ENCODE data around the gene WWTR1.

WWTR1 gene

GRCh38 chr3:149534671-149535332 lies 123.0 kb downstream of the WWTR1 start:
- TF ChIP-seq CTCF (IDR thresholded peaks at IDR 0.05; ENCODE audit: low read depth, low read length, missing control alignments), result no peak
- 0 out of 2 replicates have a peak overlapping the region, but pooled peaks have one; percentile 3 for H3K4me3 ChIP-seq (replicated peaks; ENCODE audit: low read depth, low read length)
- DNase-seq (ENCODE audit: extremely low read depth, low read depth), result no peak

DNA sequence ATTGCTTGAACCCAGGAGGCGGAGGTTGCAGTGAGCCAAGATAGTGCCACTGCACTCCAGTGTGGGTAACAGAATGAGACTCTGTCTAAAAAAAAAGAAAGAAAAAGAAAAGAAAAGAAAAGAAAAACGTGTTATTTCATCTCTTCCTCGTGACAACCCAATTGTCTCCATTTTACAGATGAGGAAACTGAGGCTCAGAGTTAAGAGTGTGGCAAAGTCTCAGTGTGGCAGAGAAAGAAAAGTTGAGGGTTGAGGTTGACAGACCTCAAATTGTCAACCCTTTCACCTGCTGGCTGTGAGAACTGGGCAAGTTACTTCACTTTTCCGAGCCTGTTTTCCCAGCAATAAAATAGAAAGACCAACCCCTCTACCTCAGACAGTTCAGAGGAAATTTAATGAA lies 123.7 kb downstream of the WWTR1 start:
- TF ChIP-seq CTCF (IDR thresholded peaks at IDR 0.05; ENCODE audit: low read depth, low read length, missing control alignments), result no peak
- DNase-seq (ENCODE audit: extremely low read depth, low read depth), result no peak
- no peak overlapping the region for H3K4me3 ChIP-seq (replicated peaks; ENCODE audit: low read depth, low read length)

GRCh38 chr3:149532489-149533180 lies 125.2 kb downstream of the WWTR1 start:
- no peak for TF ChIP-seq CTCF (IDR thresholded peaks at IDR 0.05; ENCODE audit: low read depth, low read length, missing control alignments)
- H3K4me3 ChIP-seq (replicated peaks; ENCODE audit: low read depth, low read length), result no peak overlapping the region
- no peak for DNase-seq (ENCODE audit: extremely low read depth, low read depth)

DNA sequence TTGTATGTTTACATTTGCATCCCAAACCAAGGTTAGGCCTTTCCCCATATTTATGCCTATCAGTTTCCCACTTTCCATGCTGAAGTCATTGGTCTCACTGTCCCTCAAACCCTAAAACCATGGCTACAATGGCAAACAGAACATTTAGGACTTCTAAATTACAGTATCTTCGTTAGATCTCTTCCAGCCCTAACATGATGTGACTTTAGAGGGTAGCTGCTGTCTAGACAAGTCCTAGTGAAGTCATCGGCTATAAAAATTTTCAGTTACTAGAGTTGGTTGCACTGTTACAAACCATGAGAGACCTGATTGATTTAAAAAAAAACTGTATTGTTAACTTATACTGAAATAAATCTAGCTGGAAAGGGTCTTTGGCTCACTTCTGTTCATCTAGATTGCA lies 128.7 kb downstream of the WWTR1 start:
- no peak overlapping the region for H3K4me3 ChIP-seq (replicated peaks; ENCODE audit: low read depth, low read length)
- TF ChIP-seq CTCF (IDR thresholded peaks at IDR 0.05; ENCODE audit: low read depth, low read length, missing control alignments), result no peak
- DNase-seq (ENCODE audit: extremely low read depth, low read depth), result no peak

DNA sequence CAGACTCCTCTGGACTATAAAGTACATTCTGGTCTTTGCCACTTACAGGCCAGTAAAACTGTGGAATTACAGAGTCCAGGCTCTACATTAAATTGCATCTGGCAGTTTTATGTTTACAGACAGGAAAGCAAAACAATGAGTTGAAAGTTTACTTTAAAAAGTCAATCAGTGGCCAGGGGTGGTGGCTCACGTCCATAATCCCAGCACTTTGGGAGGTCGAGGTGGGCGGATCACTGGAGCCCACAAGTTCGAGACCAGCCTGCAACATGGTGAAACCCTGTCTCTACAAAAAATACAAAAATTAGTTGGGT lies 129.5 kb downstream of the WWTR1 start:
- DNase-seq (ENCODE audit: extremely low read depth, low read depth), result no peak
- no peak overlapping the region for H3K4me3 ChIP-seq (replicated peaks; ENCODE audit: low read depth, low read length)
- no peak for TF ChIP-seq CTCF (IDR thresholded peaks at IDR 0.05; ENCODE audit: low read depth, low read length, missing control alignments)

- TF ChIP-seq CTCF (IDR thresholded peaks at IDR 0.05; ENCODE audit: low read depth, low read length, missing control alignments), result peak; percentile 17
- DNase-seq (ENCODE audit: extremely low read depth, low read depth), result no peak
- no peak overlapping the region for H3K4me3 ChIP-seq (replicated peaks; ENCODE audit: low read depth, low read length)
These were observed 130.1 kb downstream of the WWTR1 start for GRCh38 chr3:149527531-149528339.
